H9 (cell line): ENCODE results near the gene USP26. TPM values are rescaled to one million over a fixed set of nuclear protein-coding genes. Genes with fewer than 3 reads are reported as not detected.

Experiments
- DNase-seq: peaks from one replicate; pipeline ENCODE4 v3.0.0-alpha.2; 2017
- H2AFZ ChIP-seq: one replicate; pipeline ENCODE4 v1.6.1; 2013; ENCODE audit warnings: mild to moderate bottlenecking, low read length, control low read depth, moderate library complexity
- H2AK5ac ChIP-seq: 2 replicates; pipeline ENCODE4 v1.6.1; 2013; ENCODE audit warnings: low read length, control low read depth, mixed read lengths; ENCODE audit not compliant: insufficient read length
- H2BK120ac ChIP-seq: one replicate; pipeline ENCODE4 v1.6.1; 2013; ENCODE audit warnings: low read depth, mild to moderate bottlenecking, low read length, control low read depth, inconsistent platforms; ENCODE audit not compliant: poor library complexity, severe bottlenecking
- H2BK12ac ChIP-seq: 2 replicates; pipeline ENCODE4 v1.6.1; 2013; ENCODE audit warnings: low read length, control low read depth, mixed read lengths, low read depth; ENCODE audit not compliant: insufficient read length
- H2BK15ac ChIP-seq: 2 replicates; pipeline ENCODE4 v1.6.1; 2013; ENCODE audit warnings: low read depth, low read length, control low read depth
- H2BK20ac ChIP-seq: one replicate; pipeline ENCODE4 v1.6.1; 2013; ENCODE audit warnings: low read depth, mild to moderate bottlenecking, low read length, control low read depth, inconsistent platforms; ENCODE audit not compliant: poor library complexity, severe bottlenecking
- H2BK5ac ChIP-seq: 2 replicates; pipeline ENCODE4 v1.6.1; 2013; ENCODE audit warnings: low read length, control low read depth, mixed read lengths; ENCODE audit not compliant: insufficient read length
- H3K14ac ChIP-seq: 2 replicates; pipeline ENCODE4 v1.6.1; 2013; ENCODE audit warnings: low read length, control low read depth; ENCODE audit not compliant: insufficient read depth
- H3K18ac ChIP-seq: 2 replicates; pipeline ENCODE4 v1.6.1; 2013; ENCODE audit warnings: low read depth, mild to moderate bottlenecking, mixed read lengths, low read length, control low read depth; ENCODE audit not compliant: insufficient read length
- H3K23ac ChIP-seq: 2 replicates; pipeline ENCODE4 v1.6.1; 2013; ENCODE audit warnings: low read length, control low read depth, mixed read lengths, low read depth; ENCODE audit not compliant: insufficient read length
- H3K23me2 ChIP-seq: 2 replicates; pipeline ENCODE4 v1.6.1; 2013; ENCODE audit warnings: low read depth, mild to moderate bottlenecking, mixed read lengths, low read length, control low read depth; ENCODE audit not compliant: insufficient read length, poor library complexity, severe bottlenecking
- H3K27ac ChIP-seq: 2 replicates; pipeline ENCODE4 v1.5.1; 2013; ENCODE audit warnings: low read length, control low read depth, mixed read lengths, low read depth; ENCODE audit not compliant: insufficient read length
- H3K27me3 ChIP-seq: 2 replicates; pipeline ENCODE4 v1.6.1; 2013; ENCODE audit warnings: low read length, control low read depth, inconsistent platforms; ENCODE audit not compliant: insufficient read depth
- H3K4ac ChIP-seq: 2 replicates; pipeline ENCODE4 v1.6.1; 2013; ENCODE audit warnings: low read depth, mild to moderate bottlenecking, control low read depth, inconsistent platforms, low read length, moderate library complexity
- H3K4me1 ChIP-seq: 2 replicates; pipeline ENCODE4 v1.6.1; 2013; ENCODE audit warnings: low read length, control low read depth, inconsistent platforms; ENCODE audit not compliant: insufficient read depth
- H3K4me2 ChIP-seq: 2 replicates; pipeline ENCODE4 v1.6.1; 2013; ENCODE audit warnings: low read length, control low read depth, mixed read lengths; ENCODE audit not compliant: insufficient read length, insufficient read depth
- H3K56ac ChIP-seq: 2 replicates; pipeline ENCODE4 v1.6.1; 2013; ENCODE audit warnings: low read depth, mild to moderate bottlenecking, mixed read lengths, low read length, control low read depth; ENCODE audit not compliant: insufficient read length
- H3K79me1 ChIP-seq: 2 replicates; pipeline ENCODE4 v1.6.1; 2013; ENCODE audit warnings: low read depth, mild to moderate bottlenecking, moderate library complexity, low read length, control low read depth, inconsistent platforms; ENCODE audit not compliant: insufficient read depth, poor library complexity, severe bottlenecking
- H3K79me2 ChIP-seq: 2 replicates; pipeline ENCODE4 v1.6.1; 2013; ENCODE audit warnings: low read length, control low read depth, inconsistent platforms; ENCODE audit not compliant: insufficient read depth
- H3K9ac ChIP-seq: 2 replicates; pipeline ENCODE4 v1.6.1; 2013; ENCODE audit warnings: low read length, control low read depth, mixed read lengths; ENCODE audit not compliant: insufficient read length; ENCODE audit errors: extremely low read depth
- H3K9me3 ChIP-seq: one replicate; pipeline ENCODE4 v1.6.1; 2013; ENCODE audit warnings: low read depth, low read length, inconsistent platforms; ENCODE audit not compliant: control insufficient read depth
- H3T11ph ChIP-seq: one replicate; pipeline ENCODE4 v1.6.1; 2013; ENCODE audit warnings: mild to moderate bottlenecking, low read length, control low read depth, inconsistent platforms
- H4K20me1 ChIP-seq: one replicate; pipeline ENCODE4 v1.6.1; 2013; ENCODE audit not compliant: control insufficient read depth, insufficient read length, insufficient read depth
- H4K5ac ChIP-seq: 2 replicates; pipeline ENCODE4 v1.6.1; 2013; ENCODE audit warnings: low read depth, mild to moderate bottlenecking, mixed read lengths, low read length, control low read depth; ENCODE audit not compliant: insufficient read length
- H4K8ac ChIP-seq: replicated peaks from 2 replicates; pipeline ENCODE4 v1.6.1; 2013; ENCODE audit warnings: low read length, control low read depth, mixed read lengths, low read depth; ENCODE audit not compliant: insufficient read length
- H4K91ac ChIP-seq: 2 replicates; pipeline ENCODE4 v1.6.1; 2013; ENCODE audit warnings: low read depth, mild to moderate bottlenecking, moderate library complexity, mixed read lengths, low read length, control low read depth; ENCODE audit not compliant: insufficient read length
- H3K27ac Mint-ChIP-seq, 3 experiments: 2 replicates in 2 of 3; 3 replicates in 1 of 3; pipeline ENCODE4 v1.8.0; 2020 to 2021; ENCODE audit warnings: mixed read lengths in 3 of 3, mild to moderate bottlenecking in 1 of 3, moderate library complexity in 1 of 3
- H3K27me3 Mint-ChIP-seq: 2 replicates; pipeline ENCODE4 v1.8.0; 2021; ENCODE audit warnings: low read depth, mild to moderate bottlenecking, moderate library complexity, mixed read lengths
- H3K36me3 Mint-ChIP-seq, 3 experiments: 2 replicates in 2 of 3; 3 replicates in 1 of 3; pipeline ENCODE4 v1.8.0; 2020 to 2021; ENCODE audit warnings: low read depth in 3 of 3, mixed read lengths in 3 of 3; ENCODE audit not compliant: insufficient read depth in 1 of 3
- H3K4me1 Mint-ChIP-seq, 2 experiments: 2 replicates each; pipeline ENCODE4 v1.8.0; 2020; ENCODE audit warnings: mixed read lengths in 2 of 2
- H3K4me3 Mint-ChIP-seq, 2 experiments: 2 replicates in 1 of 2; 3 replicates in 1 of 2; pipeline ENCODE4 v1.8.0; 2020 to 2021; ENCODE audit warnings: mild to moderate bottlenecking in 2 of 2, mixed read lengths in 2 of 2, moderate library complexity in 1 of 2
- H3K9me3 Mint-ChIP-seq, 2 experiments: 2 replicates in 1 of 2; 3 replicates in 1 of 2; pipeline ENCODE4 v1.8.0; 2020; ENCODE audit warnings: mild to moderate bottlenecking in 2 of 2, mixed read lengths in 2 of 2, moderate library complexity in 1 of 2
- total RNA-seq: library from RNA; stranded (reverse); gene quantifications from 2 replicates; pipeline ENCODE4 v1.2.1, GENCODE V29; 2021
- TF ChIP-seq, protein P1 (sequence below): fragments of 200-600 bp; sonication (generic); conservative IDR thresholded peaks from 3 replicates; pipeline ENCODE4 v1.8.0; 2021; ENCODE audit warnings: antibody characterized with exemption, mild to moderate bottlenecking

USP26 gene
- total RNA-seq, 1 experiment from 2014 or later = not detected

DNA sequence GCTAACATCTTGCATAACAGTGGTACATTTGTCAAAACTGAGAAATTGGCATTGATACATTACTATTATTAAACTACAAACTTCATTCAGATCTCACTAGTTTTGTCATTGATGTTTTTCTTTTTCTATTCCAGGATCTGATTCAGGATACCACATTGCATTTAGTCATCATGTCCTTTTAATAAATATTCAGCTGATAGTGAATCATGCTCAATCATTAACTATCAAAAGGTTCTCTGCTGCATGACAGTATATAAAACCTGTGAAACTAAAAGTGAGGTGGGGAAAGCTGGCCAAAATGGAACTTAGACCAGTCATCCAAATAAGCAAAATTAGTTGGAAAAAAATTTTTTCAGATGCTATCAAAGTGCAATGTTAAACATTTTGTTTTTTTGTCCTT, 110.4 kb downstream of the USP26 start:
- no peaks in the 10 kb centered on the region for H3K36me3 Mint-ChIP-seq
- Histone ChIP-seq H2BK120ac (no peak overlapping the region), H3K18ac (no peak overlapping the region), H3K27me3 (no peaks in the 10 kb centered on the region), H2BK12ac (no peak overlapping the region), H4K20me1 (no peaks in the 10 kb centered on the region), H3K9me3 (no peaks in the 10 kb centered on the region), H2BK20ac (no peak overlapping the region), H3K56ac (no peak overlapping the region), H3K4ac (no peak overlapping the region), H3K79me2 (no peaks in the 10 kb centered on the region), H3K4me2 (no peak overlapping the region), H2BK5ac (no peak overlapping the region), H3K14ac (no peak overlapping the region), H3K79me1 (no peaks in the 10 kb centered on the region), H3K27ac (no peak overlapping the region), H4K5ac (no peak overlapping the region), H2AFZ (no peak overlapping the region), H3T11ph (no peak overlapping the region), H3K9ac (no peak overlapping the region), H4K8ac (no peak overlapping the region), H3K4me1 (no peaks in the 10 kb centered on the region; the same call in 1 of the 2 replicates), H3K23me2 (no peaks in the 10 kb centered on the region), H4K91ac (no peak overlapping the region), H2BK15ac (no peak overlapping the region), H2AK5ac (no peak overlapping the region), H3K23ac (no peak overlapping the region)
- H3K4me1 Mint-ChIP-seq = peaks cover 12 to 18% of the 10 kb centered on the region in 2 experiments
- TF ChIP-seq, protein P1, sequence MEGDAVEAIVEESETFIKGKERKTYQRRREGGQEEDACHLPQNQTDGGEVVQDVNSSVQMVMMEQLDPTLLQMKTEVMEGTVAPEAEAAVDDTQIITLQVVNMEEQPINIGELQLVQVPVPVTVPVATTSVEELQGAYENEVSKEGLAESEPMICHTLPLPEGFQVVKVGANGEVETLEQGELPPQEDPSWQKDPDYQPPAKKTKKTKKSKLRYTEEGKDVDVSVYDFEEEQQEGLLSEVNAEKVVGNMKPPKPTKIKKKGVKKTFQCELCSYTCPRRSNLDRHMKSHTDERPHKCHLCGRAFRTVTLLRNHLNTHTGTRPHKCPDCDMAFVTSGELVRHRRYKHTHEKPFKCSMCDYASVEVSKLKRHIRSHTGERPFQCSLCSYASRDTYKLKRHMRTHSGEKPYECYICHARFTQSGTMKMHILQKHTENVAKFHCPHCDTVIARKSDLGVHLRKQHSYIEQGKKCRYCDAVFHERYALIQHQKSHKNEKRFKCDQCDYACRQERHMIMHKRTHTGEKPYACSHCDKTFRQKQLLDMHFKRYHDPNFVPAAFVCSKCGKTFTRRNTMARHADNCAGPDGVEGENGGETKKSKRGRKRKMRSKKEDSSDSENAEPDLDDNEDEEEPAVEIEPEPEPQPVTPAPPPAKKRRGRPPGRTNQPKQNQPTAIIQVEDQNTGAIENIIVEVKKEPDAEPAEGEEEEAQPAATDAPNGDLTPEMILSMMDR = no peak
- H3K27ac Mint-ChIP-seq = no peak overlapping the region
- H3K4me3 Mint-ChIP-seq = no peak overlapping the region
- no peak for DNase-seq
- H3K9me3 Mint-ChIP-seq = no peaks in the 10 kb centered on the region; a peak in 1 of 5 replicates
- H3K27me3 Mint-ChIP-seq = no peaks in the 10 kb centered on the region
